ENCODE results near the gene LENG9. TPM values are rescaled to one million over a fixed set of nuclear protein-coding genes. Genes with fewer than 3 reads are reported as not detected.

The LENG9 gene
- total and polyA plus RNA-seq, 2 of the 13 experiments (the other 11 are each of a cell fraction or from before 2014, with no cell fraction given) = 0.75 to 2.9 TPM

- no peak for TF ChIP-seq ZNF407 (CRISPR knock-in tag; IDR thresholded peaks at IDR 0.05; ENCODE audit: not compliant biosample characterization)
- TF ChIP-seq TBP (CRISPR knock-in tag; IDR thresholded peaks at IDR 0.05) = no peak
- no peak for TF ChIP-seq BRCA1 (CRISPR knock-in tag; IDR thresholded peaks at IDR 0.05)
- TF ChIP-seq, protein P1, sequence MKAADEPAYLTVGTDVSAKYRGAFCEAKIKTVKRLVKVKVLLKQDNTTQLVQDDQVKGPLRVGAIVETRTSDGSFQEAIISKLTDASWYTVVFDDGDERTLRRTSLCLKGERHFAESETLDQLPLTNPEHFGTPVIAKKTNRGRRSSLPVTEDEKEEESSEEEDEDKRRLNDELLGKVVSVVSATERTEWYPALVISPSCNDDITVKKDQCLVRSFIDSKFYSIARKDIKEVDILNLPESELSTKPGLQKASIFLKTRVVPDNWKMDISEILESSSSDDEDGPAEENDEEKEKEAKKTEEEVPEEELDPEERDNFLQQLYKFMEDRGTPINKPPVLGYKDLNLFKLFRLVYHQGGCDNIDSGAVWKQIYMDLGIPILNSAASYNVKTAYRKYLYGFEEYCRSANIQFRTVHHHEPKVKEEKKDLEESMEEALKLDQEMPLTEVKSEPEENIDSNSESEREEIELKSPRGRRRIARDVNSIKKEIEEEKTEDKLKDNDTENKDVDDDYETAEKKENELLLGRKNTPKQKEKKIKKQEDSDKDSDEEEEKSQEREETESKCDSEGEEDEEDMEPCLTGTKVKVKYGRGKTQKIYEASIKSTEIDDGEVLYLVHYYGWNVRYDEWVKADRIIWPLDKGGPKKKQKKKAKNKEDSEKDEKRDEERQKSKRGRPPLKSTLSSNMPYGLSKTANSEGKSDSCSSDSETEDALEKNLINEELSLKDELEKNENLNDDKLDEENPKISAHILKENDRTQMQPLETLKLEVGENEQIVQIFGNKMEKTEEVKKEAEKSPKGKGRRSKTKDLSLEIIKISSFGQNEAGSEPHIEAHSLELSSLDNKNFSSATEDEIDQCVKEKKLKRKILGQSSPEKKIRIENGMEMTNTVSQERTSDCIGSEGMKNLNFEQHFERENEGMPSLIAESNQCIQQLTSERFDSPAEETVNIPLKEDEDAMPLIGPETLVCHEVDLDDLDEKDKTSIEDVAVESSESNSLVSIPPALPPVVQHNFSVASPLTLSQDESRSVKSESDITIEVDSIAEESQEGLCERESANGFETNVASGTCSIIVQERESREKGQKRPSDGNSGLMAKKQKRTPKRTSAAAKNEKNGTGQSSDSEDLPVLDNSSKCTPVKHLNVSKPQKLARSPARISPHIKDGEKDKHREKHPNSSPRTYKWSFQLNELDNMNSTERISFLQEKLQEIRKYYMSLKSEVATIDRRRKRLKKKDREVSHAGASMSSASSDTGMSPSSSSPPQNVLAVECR (CRISPR knock-in tag; IDR thresholded peaks at IDR 0.05; ENCODE audit: borderline replicate concordance) = no peak
- TF ChIP-seq RFXAP (CRISPR knock-in tag; IDR thresholded peaks at IDR 0.05; ENCODE audit: borderline replicate concordance) = no peak
- no peak for TF ChIP-seq ETS1 (CRISPR knock-in tag; IDR thresholded peaks at IDR 0.05)
- TF ChIP-seq ZNF263 (CRISPR knock-in tag; IDR thresholded peaks at IDR 0.05) = no peak
- TF ChIP-seq ONECUT2 (CRISPR knock-in tag; IDR thresholded peaks at IDR 0.05) = no peak
- TF ChIP-seq LRRFIP1 (CRISPR knock-in tag; conservative IDR thresholded peaks at IDR 0.05) = no peak
- no peak for TF ChIP-seq ZNF7 (CRISPR knock-in tag; IDR thresholded peaks at IDR 0.05)
- no peak for TF ChIP-seq AKAP8 (CRISPR knock-in tag; IDR thresholded peaks at IDR 0.05)
- no peak for TF ChIP-seq ELF4 (CRISPR knock-in tag; IDR thresholded peaks at IDR 0.05; ENCODE audit: borderline replicate concordance)
- no peak for TF ChIP-seq NR2F1 (CRISPR knock-in tag; IDR thresholded peaks at IDR 0.05)
- no peak for TF ChIP-seq ZBTB1 (CRISPR knock-in tag; IDR thresholded peaks at IDR 0.05; ENCODE audit: borderline replicate concordance)
Measured at GRCh38 chr19:54444737-54445136, 18.8 kb downstream of the LENG9 start (continued).

Data from HepG2 (cell line).